Effector memory CD4-positive, alpha-beta T cell (primary cell): Measurements from ENCODE around the gene FGGY.

Experiments
- DNase-seq, 3 donors: peaks; one replicate each; pipeline ENCODE4 v3.0.0-alpha.2; 2020
- H3K27ac ChIP-seq: 2 replicates; pipeline ENCODE4 v1.7.0; 2013; ENCODE audit warnings: mild to moderate bottlenecking, low read length, moderate library complexity; ENCODE audit not compliant: insufficient read depth, poor library complexity, severe bottlenecking
- H3K27me3 ChIP-seq: replicated peaks from 2 replicates; pipeline ENCODE4 v1.7.0; 2013; ENCODE audit warnings: mild to moderate bottlenecking, low read length; ENCODE audit not compliant: insufficient read depth, control insufficient read depth, poor library complexity, severe bottlenecking
- H3K36me3 ChIP-seq: 2 replicates; pipeline ENCODE4 v1.7.0; 2013; ENCODE audit warnings: mild to moderate bottlenecking, low read length, moderate library complexity; ENCODE audit not compliant: control insufficient read depth, insufficient read depth
- H3K4me1 ChIP-seq: 2 replicates; pipeline ENCODE4 v1.7.0; 2013; ENCODE audit warnings: low read length, mild to moderate bottlenecking; ENCODE audit not compliant: control insufficient read depth, insufficient read depth, poor library complexity, severe bottlenecking
- H3K4me3 ChIP-seq: 2 replicates; pipeline ENCODE4 v1.7.0; 2013; ENCODE audit warnings: low read length, low read depth, mild to moderate bottlenecking; ENCODE audit not compliant: insufficient read depth, poor library complexity, severe bottlenecking
- H3K9me3 ChIP-seq: 2 replicates; pipeline ENCODE4 v1.7.0; 2013; ENCODE audit warnings: mild to moderate bottlenecking, low read length, moderate library complexity; ENCODE audit not compliant: control insufficient read depth

The FGGY gene

GRCh38 chr1:59323879-59324278 lies 27.0 kb downstream of the FGGY start:
- Histone ChIP-seq H3K27ac (no peak overlapping the region), H3K36me3 (no peaks in the 10 kb centered on the region), H3K9me3 (no peaks in the 10 kb centered on the region), H3K27me3 (no peaks in the 10 kb centered on the region), H3K4me1 (no peaks in the 10 kb centered on the region), H3K4me3 (no peak overlapping the region)
- no peak for DNase-seq

GRCh38 chr1:59328353-59328752 lies 31.5 kb downstream of the FGGY start:
- Histone ChIP-seq H3K27ac (no peak overlapping the region), H3K27me3 (no peaks in the 10 kb centered on the region), H3K36me3 (no peaks in the 10 kb centered on the region), H3K9me3 (no peaks in the 10 kb centered on the region), H3K4me3 (no peak overlapping the region), H3K4me1 (no peaks in the 10 kb centered on the region)
- no peak for DNase-seq

- no peak for DNase-seq
- no peak overlapping the region for H3K4me3 ChIP-seq
- no peaks in the 10 kb centered on the region for H3K27me3 ChIP-seq
- H3K27ac ChIP-seq, result no peak overlapping the region
- H3K36me3 ChIP-seq, result no peaks in the 10 kb centered on the region
- H3K9me3 ChIP-seq, result no peaks in the 10 kb centered on the region
- H3K4me1 ChIP-seq, result no peaks in the 10 kb centered on the region
Measured at GRCh38 chr1:59329412-59330053, 32.6 kb downstream of the FGGY start.

- Histone ChIP-seq H3K9me3 (no peaks in the 10 kb centered on the region), H3K4me1 (no peaks in the 10 kb centered on the region), H3K36me3 (no peaks in the 10 kb centered on the region), H3K4me3 (no peak overlapping the region), H3K27ac (no peak overlapping the region), H3K27me3 (no peaks in the 10 kb centered on the region)
- no peak for DNase-seq
Measured at GRCh38 chr1:59331686-59332620, 35.1 kb downstream of the FGGY start.

- no peak for DNase-seq
- H3K36me3 ChIP-seq, result no peaks in the 10 kb centered on the region
- H3K4me1 ChIP-seq, result no peaks in the 10 kb centered on the region
- H3K27me3 ChIP-seq, result no peaks in the 10 kb centered on the region
- H3K9me3 ChIP-seq, result no peaks in the 10 kb centered on the region
- no peak overlapping the region for H3K27ac ChIP-seq
- no peak overlapping the region for H3K4me3 ChIP-seq
Measured at GRCh38 chr1:59332983-59333382, 36.1 kb downstream of the FGGY start.

GRCh38 chr1:59333626-59334277 lies 36.9 kb downstream of the FGGY start:
- H3K27ac ChIP-seq, result no peak overlapping the region

GRCh38 chr1:59340411-59341307 lies 43.8 kb downstream of the FGGY start:
- H3K4me3 ChIP-seq, result no peak overlapping the region
- no peaks in the 10 kb centered on the region for H3K4me1 ChIP-seq
- H3K27me3 ChIP-seq, result no peaks in the 10 kb centered on the region
- H3K36me3 ChIP-seq, result no peaks in the 10 kb centered on the region
- no peaks in the 10 kb centered on the region for H3K9me3 ChIP-seq
- no peak for DNase-seq
- H3K27ac ChIP-seq, result no peak overlapping the region

More at GRCh38 chr1:59333626-59334277, 36.9 kb downstream of the FGGY start:
- no peaks in the 10 kb centered on the region for H3K9me3 ChIP-seq
- H3K4me1 ChIP-seq, result no peaks in the 10 kb centered on the region
- no peaks in the 10 kb centered on the region for H3K36me3 ChIP-seq
- DNase-seq, result no peak
- no peaks in the 10 kb centered on the region for H3K27me3 ChIP-seq
- H3K4me3 ChIP-seq, result no peak overlapping the region

- Histone ChIP-seq H3K27me3 (no peaks in the 10 kb centered on the region), H3K4me3 (no peak overlapping the region), H3K36me3 (no peaks in the 10 kb centered on the region), H3K9me3 (no peaks in the 10 kb centered on the region), H3K27ac (no peak overlapping the region), H3K4me1 (no peaks in the 10 kb centered on the region)
- no peak for DNase-seq
Measured at GRCh38 chr1:59342801-59343575, 46.1 kb downstream of the FGGY start.

- Histone ChIP-seq H3K4me1 (no peaks in the 10 kb centered on the region), H3K27ac (no peak overlapping the region), H3K27me3 (no peaks in the 10 kb centered on the region), H3K4me3 (no peak overlapping the region), H3K36me3 (no peaks in the 10 kb centered on the region), H3K9me3 (no peaks in the 10 kb centered on the region)
- no peak for DNase-seq
Measured at GRCh38 chr1:59343576-59343840, 46.6 kb downstream of the FGGY start.
